ENCODE measurements around the gene KATNIP.

The KATNIP gene

DNA sequence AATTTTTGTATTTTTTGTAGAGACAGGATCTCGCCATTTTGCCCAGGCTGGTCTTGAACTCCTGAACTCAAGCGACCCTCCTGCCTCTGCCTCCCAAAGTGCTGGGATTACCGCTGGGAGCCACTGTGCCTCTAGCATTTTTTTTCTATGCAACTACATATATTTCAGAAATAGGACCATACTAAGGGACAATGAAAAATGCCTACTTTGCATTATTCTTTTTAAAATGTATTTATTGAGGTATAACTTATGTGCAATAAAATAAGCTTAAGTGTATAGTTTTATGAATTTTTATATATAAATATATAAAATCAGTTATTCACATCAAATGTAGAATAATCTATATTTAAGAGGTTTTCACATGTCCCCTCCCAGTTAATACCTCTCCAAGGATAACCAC lies 38.1 kb downstream of the KATNIP start:
- DNase-seq: no peak

DNA sequence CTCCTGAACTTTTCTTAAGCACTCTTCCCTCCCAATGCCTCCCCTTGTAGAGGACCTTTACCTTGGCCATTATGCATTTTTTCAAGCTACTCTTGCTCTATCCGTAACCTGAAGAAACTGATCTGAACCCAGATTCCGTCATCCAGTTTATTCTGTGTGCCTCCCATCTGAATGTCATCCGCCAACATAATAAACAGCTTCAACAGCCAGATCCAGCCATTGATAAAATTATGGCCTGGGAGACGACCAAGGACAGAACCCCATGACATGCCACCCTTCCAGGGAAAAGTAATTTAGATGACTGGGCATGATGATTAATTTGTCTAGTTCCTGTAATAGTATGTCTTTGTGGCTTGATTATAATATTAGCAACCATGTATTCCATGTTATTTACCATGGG lies 41.9 kb downstream of the KATNIP start:
- no peak for DNase-seq

GRCh38 chr16:27595475-27595874 lies 45.5 kb downstream of the KATNIP start:
- DNase-seq: no peak

GRCh38 chr16:27595993-27596392 lies 46.0 kb downstream of the KATNIP start:
- no peak for DNase-seq

DNA sequence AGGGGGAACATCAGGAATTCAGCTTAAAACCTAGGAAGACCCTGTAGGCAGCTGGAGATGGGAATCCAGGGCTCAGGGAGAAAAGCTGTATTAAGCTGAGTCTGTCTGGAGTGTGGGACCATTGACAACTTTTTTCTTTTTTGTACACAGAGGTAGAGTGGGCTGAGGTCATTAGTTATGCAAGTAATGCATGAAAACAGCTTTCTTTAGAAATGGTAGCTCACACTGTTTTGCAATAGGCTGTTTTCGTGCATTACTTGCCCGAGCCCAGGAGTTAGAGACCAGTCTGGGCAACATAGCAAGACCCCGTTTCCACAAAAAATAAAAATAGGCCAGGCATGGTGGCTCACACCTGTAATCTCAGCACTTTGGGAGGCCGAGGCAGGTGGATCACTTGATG lies 46.5 kb downstream of the KATNIP start:
- no peak for DNase-seq

DNA sequence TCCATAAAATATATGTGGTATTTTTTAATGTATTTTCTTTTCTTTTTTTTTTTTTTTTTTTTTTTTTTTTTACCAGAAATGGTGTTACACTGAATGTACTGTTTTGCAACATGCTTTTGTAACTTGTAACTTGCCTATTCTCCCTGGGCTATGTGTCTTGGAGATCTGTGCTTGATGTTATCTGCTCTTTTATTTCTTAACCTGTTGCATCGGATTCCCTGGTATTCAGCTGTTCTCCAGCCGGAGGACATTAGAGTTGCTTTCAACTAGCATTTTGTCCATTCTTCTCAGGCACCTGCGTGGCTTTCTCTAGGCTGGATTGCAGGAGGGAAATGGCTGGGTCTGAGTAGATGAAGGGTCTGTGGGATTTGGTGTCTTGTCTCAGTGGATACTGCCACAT lies 47.4 kb downstream of the KATNIP start:
- no peak for DNase-seq

- DNase-seq: no peak
These were observed 48.3 kb downstream of the KATNIP start for GRCh38 chr16:27598220-27598619.

- DNase-seq: no peak
These were observed 49.1 kb downstream of the KATNIP start for GRCh38 chr16:27598931-27599565.

GRCh38 chr16:27599606-27600005 lies 49.7 kb downstream of the KATNIP start:
- no peak for DNase-seq

Data from activated CD4-positive, alpha-beta T cell treated with anti-CD3 and anti-CD28 coated beads for 48 hours (primary cell).